AG04450 (cell line): ENCODE data around the gene DNAJB2. TPM values are rescaled to one million over a fixed set of nuclear protein-coding genes. Genes with fewer than 3 reads are reported as not detected.

Experiments
- CTCF ChIA-PET: fragments of 300-600, 350-600 bp; formaldehyde crosslinking; extraction: SDS; loops from one replicate; lab custom pipeline; 2022; ENCODE audit warnings: antibody characterized with exemption, inconsistent platforms; lab: Charles Lee
- POLR2A ChIA-PET: fragments of 350-600 bp; formaldehyde crosslinking; extraction: SDS; loops from one replicate; lab custom pipeline; 2021; ENCODE audit warnings: antibody characterized with exemption, inconsistent platforms; lab: Yijun Ruan, JAX
- DNase-seq: peaks from one replicate; pipeline ENCODE4 v3.0.0-alpha.2; 2011; ENCODE audit warnings: low read depth, low spot score
- H3K27ac ChIP-seq: one replicate; pipeline ENCODE4 v1.5.1; 2012; ENCODE audit warnings: low read depth, low read length, control low read depth
- H3K27me3 ChIP-seq: one replicate; pipeline ENCODE4 v1.6.0; 2012; ENCODE audit warnings: low read length; ENCODE audit not compliant: control insufficient read depth, insufficient read depth
- H3K4me3 ChIP-seq: 2 replicates; pipeline ENCODE4 v1.5.1; 2011; ENCODE audit warnings: mild to moderate bottlenecking, low read depth, low read length, control low read depth
- H3K9me3 ChIP-seq: 2 replicates; pipeline ENCODE4 v1.5.1; 2012; ENCODE audit warnings: low read length; ENCODE audit not compliant: control insufficient read depth, insufficient read depth
- polyA plus RNA-seq: library from polyadenylated mRNA; depleted of rRNA; stranded (reverse); fragments of >200 nt; gene quantifications from 2 replicates; pipeline ENCODE4 v1.2.3, GENCODE V29; 2011
- TF ChIP-seq, protein P1 (sequence below): IDR thresholded peaks from 2 replicates; pipeline ENCODE4 v1.5.1; 2011; ENCODE audit warnings: low read depth, low read length, control low read depth, inconsistent platforms

Gene DNAJB2
- polyA plus RNA-seq, 1 experiment: 40.6 TPM

GRCh38 chr2:219266232-219266631 lies 12.9 kb upstream of the DNAJB2 start:
- CTCF ChIA-PET: interaction anchor here (5.7 kb wide), 1 partner anchor 11 kb away, joined by 56 read pairs; the partner anchor contains the start of gene DNAJB2

DNA sequence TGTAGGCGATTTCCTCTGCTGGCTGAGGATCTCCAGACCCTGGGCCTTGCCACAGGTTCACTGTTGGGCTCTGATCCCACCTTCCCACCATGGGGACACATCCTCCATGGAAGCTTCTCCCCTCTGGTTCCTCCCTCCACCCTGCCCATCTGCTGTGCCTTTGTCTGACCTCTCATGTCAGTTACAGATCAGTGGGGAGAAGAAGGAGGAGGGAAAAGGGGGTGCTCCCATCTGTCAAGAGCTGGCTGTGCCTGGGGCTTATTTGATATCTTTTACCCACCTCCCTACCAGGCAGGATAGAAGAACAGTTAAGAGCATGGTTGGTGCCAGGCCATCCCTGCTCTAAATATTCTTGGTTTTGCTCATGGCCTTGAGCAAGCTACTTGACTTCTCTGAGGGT lies 12.3 kb upstream of the DNAJB2 start:
- POLR2A ChIA-PET: no interaction called here
- no peaks in the 10 kb centered on the region for H3K9me3 ChIP-seq
- peaks cover 25% of the 10 kb centered on the region for H3K27me3 ChIP-seq
- no peak overlapping the region for H3K27ac ChIP-seq
- CTCF ChIA-PET: interaction anchor here (0.5 to 1.1 kb wide), 2 partner anchors 11 to 149 kb away, joined by 4 read pairs; no protein-coding TSS in a partner anchor
- TF ChIP-seq, protein P1, sequence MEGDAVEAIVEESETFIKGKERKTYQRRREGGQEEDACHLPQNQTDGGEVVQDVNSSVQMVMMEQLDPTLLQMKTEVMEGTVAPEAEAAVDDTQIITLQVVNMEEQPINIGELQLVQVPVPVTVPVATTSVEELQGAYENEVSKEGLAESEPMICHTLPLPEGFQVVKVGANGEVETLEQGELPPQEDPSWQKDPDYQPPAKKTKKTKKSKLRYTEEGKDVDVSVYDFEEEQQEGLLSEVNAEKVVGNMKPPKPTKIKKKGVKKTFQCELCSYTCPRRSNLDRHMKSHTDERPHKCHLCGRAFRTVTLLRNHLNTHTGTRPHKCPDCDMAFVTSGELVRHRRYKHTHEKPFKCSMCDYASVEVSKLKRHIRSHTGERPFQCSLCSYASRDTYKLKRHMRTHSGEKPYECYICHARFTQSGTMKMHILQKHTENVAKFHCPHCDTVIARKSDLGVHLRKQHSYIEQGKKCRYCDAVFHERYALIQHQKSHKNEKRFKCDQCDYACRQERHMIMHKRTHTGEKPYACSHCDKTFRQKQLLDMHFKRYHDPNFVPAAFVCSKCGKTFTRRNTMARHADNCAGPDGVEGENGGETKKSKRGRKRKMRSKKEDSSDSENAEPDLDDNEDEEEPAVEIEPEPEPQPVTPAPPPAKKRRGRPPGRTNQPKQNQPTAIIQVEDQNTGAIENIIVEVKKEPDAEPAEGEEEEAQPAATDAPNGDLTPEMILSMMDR: no peak
- DNase-seq: no peak
- H3K4me3 ChIP-seq: no peak overlapping the region

More at GRCh38 chr2:219266232-219266631, 12.9 kb upstream of the DNAJB2 start:
- Histone ChIP-seq H3K27me3 (peaks cover 28% of the 10 kb centered on the region), H3K4me3 (no peak overlapping the region), H3K9me3 (no peaks in the 10 kb centered on the region), H3K27ac (no peak overlapping the region)
- TF ChIP-seq, protein P1: no peak
- POLR2A ChIA-PET: no interaction called here
- DNase-seq: no peak

- CTCF ChIA-PET: no interaction called here
- TF ChIP-seq, protein P1: no peak
- H3K4me3 ChIP-seq: no peak overlapping the region
- H3K27me3 ChIP-seq: peaks cover 20% of the 10 kb centered on the region
- no peak overlapping the region for H3K27ac ChIP-seq
- DNase-seq: no peak
- POLR2A ChIA-PET: no interaction called here
- no peaks in the 10 kb centered on the region for H3K9me3 ChIP-seq
Observed at GRCh38 chr2:219268294-219268693, 10.9 kb upstream of the DNAJB2 start.

DNA sequence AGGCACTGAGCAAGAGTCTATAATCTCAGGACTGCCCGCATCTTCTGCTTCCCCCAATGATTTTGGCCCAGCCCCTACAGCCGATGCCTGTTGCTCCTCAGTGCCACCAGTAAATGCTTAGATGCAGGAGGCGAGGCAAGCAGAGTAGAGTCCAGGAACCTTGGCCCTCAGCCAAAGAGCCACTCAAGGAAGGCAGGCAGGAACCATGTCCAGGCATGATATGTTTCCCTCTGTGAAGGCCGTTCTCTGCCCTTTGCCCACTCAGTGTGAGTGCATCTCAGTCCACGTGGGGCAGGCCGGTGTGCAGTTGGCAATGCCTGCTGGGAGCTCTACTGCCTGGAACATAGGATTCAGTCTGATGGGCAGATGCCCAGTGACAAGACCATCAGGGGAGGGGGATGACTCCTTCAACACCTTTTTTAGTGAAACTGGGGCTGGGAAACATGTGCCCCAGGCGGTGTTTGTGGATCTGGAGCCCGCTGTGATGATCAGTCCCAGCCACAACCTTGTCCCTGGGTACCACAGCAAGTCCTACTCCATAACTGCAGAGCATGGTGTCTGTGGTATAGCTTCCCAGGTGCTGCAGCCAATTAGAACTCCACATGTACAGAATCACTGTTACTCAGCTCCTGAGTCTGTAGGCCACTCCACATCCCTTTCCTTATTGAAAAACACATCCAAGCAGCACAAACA lies 9.7 kb upstream of the DNAJB2 start:
- TF ChIP-seq, protein P1: no peak
- Histone ChIP-seq H3K9me3 (no peaks in the 10 kb centered on the region), H3K27me3 (peaks cover 19% of the 10 kb centered on the region), H3K4me3 (no peak overlapping the region), H3K27ac (no peak overlapping the region)
- CTCF ChIA-PET: interaction anchor here (1.9 kb wide), 1 partner anchor 25 kb away, joined by 6 read pairs; no protein-coding TSS in a partner anchor
- no peak for DNase-seq
- POLR2A ChIA-PET: no interaction called here

GRCh38 chr2:219270055-219270372 lies 9.2 kb upstream of the DNAJB2 start:
- no peak overlapping the region for H3K4me3 ChIP-seq
- H3K27me3 ChIP-seq: peaks cover 15% of the 10 kb centered on the region
- no peak for DNase-seq
- ChIA-PET CTCF (interaction anchor here (1.9 kb wide), 1 partner anchor 25 kb away, joined by 6 read pairs; no protein-coding TSS in a partner anchor), POLR2A (no interaction called here)
- no peaks in the 10 kb centered on the region for H3K9me3 ChIP-seq
- TF ChIP-seq, protein P1: no peak
- no peak overlapping the region for H3K27ac ChIP-seq
